ENCODE data around the gene LRFN2. TPM values are rescaled to one million over a fixed set of nuclear protein-coding genes. Genes with fewer than 3 reads are reported as not detected.

Gene LRFN2
- total and polyA plus RNA-seq, 2 donors from 2014 or later, result not detected

DNA sequence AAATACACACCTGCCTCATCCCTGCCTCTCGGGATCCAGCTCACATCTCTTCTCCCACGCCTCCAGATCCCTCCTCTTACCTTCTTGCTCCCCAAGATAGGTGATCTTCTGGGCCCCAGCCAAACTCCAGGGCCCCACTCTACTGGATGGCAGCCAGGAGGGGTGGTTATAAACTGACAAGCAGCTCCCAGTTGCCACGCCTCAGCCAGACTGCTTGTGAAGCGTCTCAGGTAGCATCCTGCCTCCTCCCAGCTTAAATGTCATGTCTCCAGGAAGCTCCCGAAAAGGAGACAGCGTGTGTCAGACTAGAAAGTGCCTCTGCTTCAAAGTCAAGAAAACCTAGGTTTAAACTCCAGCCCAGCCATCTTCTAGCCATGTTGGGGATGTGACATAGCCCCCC is 114.1 kb downstream of the LRFN2 start:
- Histone ChIP-seq H3K27ac (ENCODE audit: low read depth in 2 of 2, low read length in 2 of 2) (no peak overlapping the region), H3K4me3 (ENCODE audit: low read length in 3 of 3) (no peak overlapping the region), H3K36me3 (ENCODE audit: control insufficient read depth in 2 of 3, insufficient read depth in 3 of 3, low read length in 3 of 3) (no peaks in the 10 kb centered on the region), H3K9me3 (ENCODE audit: control insufficient read depth in 2 of 3, insufficient read depth in 1 of 3, low read length in 3 of 3) (no peaks in the 10 kb centered on the region), H3K27me3 (ENCODE audit: control insufficient read depth, insufficient read depth, low read length) (no peaks in the 10 kb centered on the region), H3K9ac (ENCODE audit: low read length in 3 of 3) (no peak overlapping the region), H3K4me1 (ENCODE audit: control insufficient read depth in 2 of 3, insufficient read depth in 2 of 3, low read depth in 1 of 3, low read length in 3 of 3) (peaks cover 0 to 4% (median 0%) of the 10 kb centered on the region in 3 donors)
- FAIRE-seq (no peak), DNase-seq (peak in 2 of 5 donors; percentile 30 to 31)
- intact Hi-C loops (cut with DNase I), result no loop called here
- TF ChIP-seq, protein P1, sequence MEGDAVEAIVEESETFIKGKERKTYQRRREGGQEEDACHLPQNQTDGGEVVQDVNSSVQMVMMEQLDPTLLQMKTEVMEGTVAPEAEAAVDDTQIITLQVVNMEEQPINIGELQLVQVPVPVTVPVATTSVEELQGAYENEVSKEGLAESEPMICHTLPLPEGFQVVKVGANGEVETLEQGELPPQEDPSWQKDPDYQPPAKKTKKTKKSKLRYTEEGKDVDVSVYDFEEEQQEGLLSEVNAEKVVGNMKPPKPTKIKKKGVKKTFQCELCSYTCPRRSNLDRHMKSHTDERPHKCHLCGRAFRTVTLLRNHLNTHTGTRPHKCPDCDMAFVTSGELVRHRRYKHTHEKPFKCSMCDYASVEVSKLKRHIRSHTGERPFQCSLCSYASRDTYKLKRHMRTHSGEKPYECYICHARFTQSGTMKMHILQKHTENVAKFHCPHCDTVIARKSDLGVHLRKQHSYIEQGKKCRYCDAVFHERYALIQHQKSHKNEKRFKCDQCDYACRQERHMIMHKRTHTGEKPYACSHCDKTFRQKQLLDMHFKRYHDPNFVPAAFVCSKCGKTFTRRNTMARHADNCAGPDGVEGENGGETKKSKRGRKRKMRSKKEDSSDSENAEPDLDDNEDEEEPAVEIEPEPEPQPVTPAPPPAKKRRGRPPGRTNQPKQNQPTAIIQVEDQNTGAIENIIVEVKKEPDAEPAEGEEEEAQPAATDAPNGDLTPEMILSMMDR (IDR thresholded peaks at IDR 0.05; ENCODE audit: borderline replicate concordance, extremely low read depth, insufficient read depth), result no peak

DNA sequence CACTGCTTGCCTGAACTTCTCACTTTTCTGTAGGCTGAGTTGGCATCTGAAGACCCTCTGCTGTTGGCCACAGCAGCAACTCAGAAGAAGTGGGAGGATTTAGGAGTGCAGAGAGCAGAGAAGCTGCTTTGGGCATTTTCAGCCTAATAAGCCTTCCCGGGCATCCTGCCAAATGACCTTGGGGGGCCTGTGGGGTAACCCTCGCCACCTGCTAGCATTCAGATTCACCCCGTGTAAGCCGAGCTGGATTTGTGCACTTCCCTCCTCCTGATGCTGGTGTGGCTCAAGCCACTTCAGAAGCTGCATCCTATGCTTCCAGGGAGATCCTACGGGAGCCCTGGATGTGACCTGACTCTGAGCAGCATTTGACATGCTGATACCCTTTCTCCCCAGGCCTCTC is 114.8 kb downstream of the LRFN2 start:
- no peak for DNase-seq
- no peak for FAIRE-seq

DNA sequence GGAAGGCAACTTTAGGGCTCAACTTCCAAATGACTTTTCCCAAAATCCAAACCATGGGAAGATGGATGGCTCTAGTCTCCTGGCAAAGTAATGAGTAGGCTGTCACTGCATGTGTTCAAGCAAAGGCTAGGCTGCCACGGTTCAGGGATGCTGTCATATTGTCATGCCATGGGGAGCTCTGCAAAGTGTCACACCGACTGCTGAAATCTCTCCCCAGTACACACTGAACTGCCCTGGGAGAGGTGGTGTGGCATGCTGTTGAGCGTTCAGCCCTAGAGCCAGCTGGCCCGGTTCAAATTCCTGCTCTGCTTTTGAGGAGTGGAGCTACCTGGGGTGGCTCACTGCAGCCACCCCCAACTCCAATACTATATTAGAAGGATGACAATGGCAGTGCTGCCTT is 115.9 kb downstream of the LRFN2 start:
- Histone ChIP-seq H3K27ac (ENCODE audit: low read depth in 2 of 2, low read length in 2 of 2) (no peak overlapping the region), H3K27me3 (ENCODE audit: control insufficient read depth, insufficient read depth, low read length) (no peaks in the 10 kb centered on the region), H3K9me3 (ENCODE audit: control insufficient read depth in 2 of 3, insufficient read depth in 1 of 3, low read length in 3 of 3) (no peaks in the 10 kb centered on the region), H3K4me1 (ENCODE audit: control insufficient read depth in 2 of 3, insufficient read depth in 2 of 3, low read depth in 1 of 3, low read length in 3 of 3) (no peaks in the 10 kb centered on the region), H3K4me3 (ENCODE audit: low read length in 3 of 3) (no peak overlapping the region), H3K36me3 (ENCODE audit: control insufficient read depth in 2 of 3, insufficient read depth in 3 of 3, low read length in 3 of 3) (no peaks in the 10 kb centered on the region), H3K9ac (ENCODE audit: low read length in 3 of 3) (no peak overlapping the region)
- TF ChIP-seq, protein P1 (IDR thresholded peaks at IDR 0.05; ENCODE audit: borderline replicate concordance, extremely low read depth, insufficient read depth), result no peak
- DNase-seq (no peak), FAIRE-seq (no peak)
- intact Hi-C loops (cut with DNase I), result no loop called here

More for the DNA sequence above, 114.8 kb downstream of the LRFN2 start:
- Histone ChIP-seq H3K36me3 (ENCODE audit: control insufficient read depth in 2 of 3, insufficient read depth in 3 of 3, low read length in 3 of 3) (no peaks in the 10 kb centered on the region), H3K9ac (ENCODE audit: low read length in 3 of 3) (no peak overlapping the region), H3K4me3 (ENCODE audit: low read length in 3 of 3) (no peak overlapping the region), H3K4me1 (ENCODE audit: control insufficient read depth in 2 of 3, insufficient read depth in 2 of 3, low read depth in 1 of 3, low read length in 3 of 3) (no peaks in the 10 kb centered on the region), H3K27me3 (ENCODE audit: control insufficient read depth, insufficient read depth, low read length) (no peaks in the 10 kb centered on the region), H3K27ac (ENCODE audit: low read depth in 2 of 2, low read length in 2 of 2) (no peak overlapping the region), H3K9me3 (ENCODE audit: control insufficient read depth in 2 of 3, insufficient read depth in 1 of 3, low read length in 3 of 3) (no peaks in the 10 kb centered on the region)
- intact Hi-C loops (cut with DNase I), result no loop called here
- TF ChIP-seq, protein P1 (IDR thresholded peaks at IDR 0.05; ENCODE audit: borderline replicate concordance, extremely low read depth, insufficient read depth), result no peak

DNA sequence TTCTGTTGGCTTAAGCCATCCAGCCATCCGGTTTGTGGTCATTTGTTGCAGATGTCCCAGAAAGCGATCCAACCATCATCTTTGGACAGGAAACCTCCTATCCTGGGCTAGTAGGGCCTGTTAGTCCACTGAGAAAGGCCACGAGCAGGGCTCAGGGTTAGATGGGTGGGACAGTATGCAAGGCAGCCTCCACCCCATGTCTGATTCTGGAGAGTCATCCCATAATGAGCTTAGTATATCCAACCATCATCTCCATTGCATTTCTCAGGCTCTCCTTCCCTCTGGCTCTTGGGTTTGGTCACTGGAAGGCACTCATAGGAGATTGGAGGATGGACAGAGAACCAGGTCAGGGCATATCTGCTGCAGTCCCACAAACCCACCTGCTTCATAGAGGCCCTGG is 117.8 kb downstream of the LRFN2 start:
- H3K4me1 ChIP-seq (ENCODE audit: control insufficient read depth in 2 of 3, insufficient read depth in 2 of 3, low read depth in 1 of 3, low read length in 3 of 3), result no peaks in the 10 kb centered on the region
- no peaks in the 10 kb centered on the region for H3K36me3 ChIP-seq (ENCODE audit: control insufficient read depth in 2 of 3, insufficient read depth in 3 of 3, low read length in 3 of 3)
- H3K9me3 ChIP-seq (ENCODE audit: control insufficient read depth in 2 of 3, insufficient read depth in 1 of 3, low read length in 3 of 3), result no peaks in the 10 kb centered on the region
- DNase-seq (no peak), FAIRE-seq (no peak)
- no peaks in the 10 kb centered on the region for H3K27me3 ChIP-seq (ENCODE audit: control insufficient read depth, insufficient read depth, low read length)
- H3K4me3 ChIP-seq (ENCODE audit: low read length in 3 of 3), result no peak overlapping the region
- TF ChIP-seq, protein P1 (IDR thresholded peaks at IDR 0.05; ENCODE audit: borderline replicate concordance, extremely low read depth, insufficient read depth), result no peak
- no peak overlapping the region for H3K27ac ChIP-seq (ENCODE audit: low read depth in 2 of 2, low read length in 2 of 2)
- intact Hi-C loops (cut with DNase I), result no loop called here
- no peak overlapping the region for H3K9ac ChIP-seq (ENCODE audit: low read length in 3 of 3)

All from kidney (tissue), 14 donors.